Ishikawa (cell line): ENCODE results near the gene ERVMER34-1.

Experiments used
- CEBPB ChIP-seq: IDR thresholded peaks from 2 replicates; pipeline ENCODE4 v1.6.1; 2012
- CREB1 ChIP-seq: IDR thresholded peaks from 2 replicates; pipeline ENCODE4 v1.6.1; 2012; ENCODE audit warnings: low read depth
- EGR1 ChIP-seq: IDR thresholded peaks from 2 replicates; pipeline ENCODE4 v1.6.1; 2012
- EP300 ChIP-seq: IDR thresholded peaks from 2 replicates; pipeline ENCODE4 v1.6.1; 2012; ENCODE audit warnings: borderline replicate concordance
- FOXM1 ChIP-seq: IDR thresholded peaks from 2 replicates; pipeline ENCODE4 v1.6.1; 2012; ENCODE audit warnings: low read depth, borderline replicate concordance
- NFIC ChIP-seq: IDR thresholded peaks from 2 replicates; pipeline ENCODE4 v1.6.1; 2012
- RAD21 ChIP-seq: IDR thresholded peaks from 2 replicates; pipeline ENCODE4 v1.6.1; 2012; ENCODE audit warnings: low read depth
- TAF1 ChIP-seq: IDR thresholded peaks from 2 replicates; pipeline ENCODE4 v1.6.1; 2012; ENCODE audit warnings: low read depth, mild to moderate bottlenecking
- TCF12 ChIP-seq: IDR thresholded peaks from 2 replicates; pipeline ENCODE4 v1.6.1; 2012; ENCODE audit warnings: low read depth
- TEAD4 ChIP-seq: IDR thresholded peaks from 2 replicates; pipeline ENCODE4 v1.6.1; 2012
- YY1 ChIP-seq: IDR thresholded peaks from 2 replicates; pipeline ENCODE4 v1.6.1; 2012; ENCODE audit warnings: low read depth
- ZBTB7A ChIP-seq: IDR thresholded peaks from 2 replicates; pipeline ENCODE4 v1.6.1; 2012; ENCODE audit warnings: low read depth
- TF ChIP-seq, protein P1 (sequence below): IDR thresholded peaks from 2 replicates; pipeline ENCODE4 v1.6.1; 2012; ENCODE audit warnings: low read depth, mild to moderate bottlenecking
- TF ChIP-seq, protein P2 (sequence below): IDR thresholded peaks from 2 replicates; pipeline ENCODE4 v1.6.1; 2012
- TF ChIP-seq, protein P3 (sequence below): IDR thresholded peaks from 2 replicates; pipeline ENCODE4 v1.6.1; 2012

Gene ERVMER34-1

DNA sequence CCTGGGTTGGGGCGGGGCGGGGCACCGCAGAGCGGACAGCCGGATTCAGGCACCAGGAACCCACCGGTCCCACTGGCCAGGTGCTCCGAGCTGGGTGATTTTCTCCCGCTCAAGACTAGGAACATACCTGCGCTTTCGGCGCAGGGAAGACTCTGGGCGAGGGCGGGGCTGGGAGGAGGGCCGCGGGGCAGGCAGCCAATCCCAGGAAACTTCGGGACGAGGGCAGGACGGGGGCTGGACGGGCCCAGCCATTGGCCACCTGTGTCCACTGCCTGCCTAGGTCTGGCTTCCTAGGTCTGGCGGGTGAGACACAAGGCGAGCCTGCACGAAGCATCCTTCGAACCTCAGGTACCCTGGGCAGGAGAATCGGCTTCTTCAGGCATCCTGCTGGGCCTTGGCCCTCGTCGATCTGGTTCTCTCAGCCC lies 274 bp upstream of the ERVMER34-1 start:
- 0 out of 2 replicates have a peak, but pooled peaks have one; percentile 43 for TF ChIP-seq TAF1
- 0 out of 2 replicates have a peak, but pooled peaks have one; percentile 26 for TF ChIP-seq TEAD4
- TF ChIP-seq, protein P1, sequence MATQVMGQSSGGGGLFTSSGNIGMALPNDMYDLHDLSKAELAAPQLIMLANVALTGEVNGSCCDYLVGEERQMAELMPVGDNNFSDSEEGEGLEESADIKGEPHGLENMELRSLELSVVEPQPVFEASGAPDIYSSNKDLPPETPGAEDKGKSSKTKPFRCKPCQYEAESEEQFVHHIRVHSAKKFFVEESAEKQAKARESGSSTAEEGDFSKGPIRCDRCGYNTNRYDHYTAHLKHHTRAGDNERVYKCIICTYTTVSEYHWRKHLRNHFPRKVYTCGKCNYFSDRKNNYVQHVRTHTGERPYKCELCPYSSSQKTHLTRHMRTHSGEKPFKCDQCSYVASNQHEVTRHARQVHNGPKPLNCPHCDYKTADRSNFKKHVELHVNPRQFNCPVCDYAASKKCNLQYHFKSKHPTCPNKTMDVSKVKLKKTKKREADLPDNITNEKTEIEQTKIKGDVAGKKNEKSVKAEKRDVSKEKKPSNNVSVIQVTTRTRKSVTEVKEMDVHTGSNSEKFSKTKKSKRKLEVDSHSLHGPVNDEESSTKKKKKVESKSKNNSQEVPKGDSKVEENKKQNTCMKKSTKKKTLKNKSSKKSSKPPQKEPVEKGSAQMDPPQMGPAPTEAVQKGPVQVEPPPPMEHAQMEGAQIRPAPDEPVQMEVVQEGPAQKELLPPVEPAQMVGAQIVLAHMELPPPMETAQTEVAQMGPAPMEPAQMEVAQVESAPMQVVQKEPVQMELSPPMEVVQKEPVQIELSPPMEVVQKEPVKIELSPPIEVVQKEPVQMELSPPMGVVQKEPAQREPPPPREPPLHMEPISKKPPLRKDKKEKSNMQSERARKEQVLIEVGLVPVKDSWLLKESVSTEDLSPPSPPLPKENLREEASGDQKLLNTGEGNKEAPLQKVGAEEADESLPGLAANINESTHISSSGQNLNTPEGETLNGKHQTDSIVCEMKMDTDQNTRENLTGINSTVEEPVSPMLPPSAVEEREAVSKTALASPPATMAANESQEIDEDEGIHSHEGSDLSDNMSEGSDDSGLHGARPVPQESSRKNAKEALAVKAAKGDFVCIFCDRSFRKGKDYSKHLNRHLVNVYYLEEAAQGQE, result no peak
- TF ChIP-seq ZBTB7A, result 0 out of 2 replicates have a peak, but pooled peaks have one; percentile 23
- TF ChIP-seq, protein P2, sequence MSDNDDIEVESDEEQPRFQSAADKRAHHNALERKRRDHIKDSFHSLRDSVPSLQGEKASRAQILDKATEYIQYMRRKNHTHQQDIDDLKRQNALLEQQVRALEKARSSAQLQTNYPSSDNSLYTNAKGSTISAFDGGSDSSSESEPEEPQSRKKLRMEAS, result peak; percentile 98
- no peak for TF ChIP-seq CEBPB
- TF ChIP-seq, protein P3, sequence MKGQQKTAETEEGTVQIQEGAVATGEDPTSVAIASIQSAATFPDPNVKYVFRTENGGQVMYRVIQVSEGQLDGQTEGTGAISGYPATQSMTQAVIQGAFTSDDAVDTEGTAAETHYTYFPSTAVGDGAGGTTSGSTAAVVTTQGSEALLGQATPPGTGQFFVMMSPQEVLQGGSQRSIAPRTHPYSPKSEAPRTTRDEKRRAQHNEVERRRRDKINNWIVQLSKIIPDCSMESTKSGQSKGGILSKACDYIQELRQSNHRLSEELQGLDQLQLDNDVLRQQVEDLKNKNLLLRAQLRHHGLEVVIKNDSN, result 0 out of 2 replicates have a peak, but pooled peaks have one; percentile 3

DNA sequence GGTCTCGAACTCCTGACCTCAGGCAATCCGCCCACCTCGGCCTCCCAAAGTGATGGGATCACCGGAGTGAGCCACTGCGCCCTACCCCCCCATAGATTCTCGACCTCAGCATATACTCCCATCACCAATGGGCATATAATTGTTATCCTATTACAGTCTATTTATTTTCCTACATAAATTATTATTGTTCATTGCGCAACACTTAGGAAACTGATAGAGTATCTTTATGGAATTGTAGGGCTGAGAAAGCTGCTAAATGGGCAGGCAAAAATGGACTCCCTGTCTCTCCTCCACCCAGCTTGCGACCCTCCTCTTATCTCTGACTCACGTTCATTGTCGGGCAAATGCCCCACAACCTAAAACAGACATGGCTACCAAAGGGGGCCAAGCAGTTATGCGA lies 1.0 kb downstream of the ERVMER34-1 start:
- TF ChIP-seq CEBPB (peak; percentile 81), EP300 (no peak)
- TF ChIP-seq, protein P2, result no peak

DNA sequence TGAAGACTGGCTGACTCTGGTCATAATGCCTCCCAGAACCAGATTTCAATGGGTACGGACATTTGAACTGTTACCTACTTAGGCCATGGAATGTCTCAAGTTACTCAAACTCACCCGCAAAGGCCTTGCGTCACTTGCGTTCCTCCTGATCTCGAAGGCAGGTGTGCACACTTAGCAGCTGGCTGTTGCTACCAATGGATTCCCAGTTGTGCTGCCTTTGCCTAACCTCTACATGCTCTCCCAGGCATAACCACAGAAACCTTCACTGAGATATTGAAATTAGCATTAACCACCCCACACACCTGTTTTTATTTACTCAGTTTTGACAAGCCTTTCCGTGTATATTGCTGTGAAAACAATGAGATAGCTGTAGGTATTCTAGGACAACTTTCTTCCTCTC lies 2.8 kb downstream of the ERVMER34-1 start:
- TF ChIP-seq FOXM1 (no peak), NFIC (no peak), TAF1 (no peak), RAD21 (no peak), YY1 (no peak), EP300 (no peak), CEBPB (no peak), TEAD4 (no peak), EGR1 (no peak), CREB1 (no peak)
- TF ChIP-seq, protein P2, result no peak

DNA sequence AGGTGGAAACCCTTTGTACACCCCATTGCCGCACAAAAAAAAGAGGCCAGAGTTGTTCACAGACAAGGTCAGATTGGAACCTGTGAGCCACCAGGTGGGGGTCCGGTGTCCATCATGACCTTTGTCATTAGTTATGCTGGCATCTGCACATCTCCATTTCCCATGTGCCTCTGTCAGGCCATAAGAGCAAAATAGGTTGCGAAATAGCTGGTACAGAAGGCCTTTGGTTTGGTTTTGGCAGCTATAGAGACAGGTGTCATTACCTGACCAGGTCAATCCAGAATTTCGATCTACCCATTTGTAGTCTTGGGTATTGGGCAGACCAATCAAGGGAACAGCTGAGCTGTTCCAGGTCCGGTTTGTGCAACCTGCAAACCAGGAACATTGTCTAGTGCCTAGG lies 6.6 kb downstream of the ERVMER34-1 start:
- TF ChIP-seq EGR1, result no peak
- peak; percentile 68 for TF ChIP-seq CEBPB

DNA sequence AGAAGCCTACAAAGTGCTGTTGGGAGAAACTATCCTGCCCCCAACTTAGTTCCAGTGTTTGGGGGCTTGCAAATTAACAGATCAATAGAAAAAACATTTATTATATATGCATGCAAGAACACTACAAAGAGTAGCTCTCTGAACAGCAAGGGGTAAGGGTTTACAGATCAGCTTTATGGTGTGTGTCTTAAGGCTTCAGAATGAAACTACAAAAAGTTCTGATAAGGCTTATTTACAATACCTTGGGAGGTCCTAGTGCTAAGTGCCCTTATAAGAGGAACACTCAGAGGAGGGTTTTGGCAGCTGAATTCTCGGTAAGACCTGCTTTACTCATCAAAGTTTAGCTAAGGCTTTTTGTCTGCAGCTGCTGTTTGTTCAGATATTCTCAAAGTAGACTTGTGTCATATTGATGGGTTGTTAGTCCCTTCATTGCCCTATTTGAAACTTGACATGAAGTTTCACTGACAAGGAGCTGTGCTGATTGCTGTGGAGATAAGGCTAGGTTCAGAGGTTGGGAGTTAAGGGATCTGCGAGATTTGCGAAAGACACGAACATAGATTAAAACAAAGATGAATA lies 7.7 kb downstream of the ERVMER34-1 start:
- TF ChIP-seq CREB1, result no peak
- TF ChIP-seq TCF12, result no peak
- TF ChIP-seq RAD21, result no peak
- no peak for TF ChIP-seq ZBTB7A

DNA sequence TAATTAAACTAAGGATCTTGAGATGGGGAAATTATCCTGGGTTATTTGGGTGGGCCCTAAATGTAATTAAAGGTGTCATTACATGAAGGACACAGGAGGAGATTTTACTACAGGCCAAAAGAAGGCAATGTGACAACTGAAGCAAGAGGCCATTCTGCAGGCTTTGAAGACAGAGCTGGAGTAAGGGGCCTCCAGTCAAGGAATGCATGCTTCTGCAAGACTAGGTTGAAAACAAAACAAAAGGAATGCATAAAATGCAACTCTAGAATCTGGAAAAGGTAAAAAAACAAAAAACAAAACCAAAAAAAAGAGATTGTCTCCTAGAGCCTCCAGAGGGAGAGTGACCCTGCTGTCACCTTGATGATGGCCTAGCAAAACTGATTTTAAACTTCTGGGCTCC lies 21.6 kb downstream of the ERVMER34-1 start:
- TF ChIP-seq, protein P1, result no peak

DNA sequence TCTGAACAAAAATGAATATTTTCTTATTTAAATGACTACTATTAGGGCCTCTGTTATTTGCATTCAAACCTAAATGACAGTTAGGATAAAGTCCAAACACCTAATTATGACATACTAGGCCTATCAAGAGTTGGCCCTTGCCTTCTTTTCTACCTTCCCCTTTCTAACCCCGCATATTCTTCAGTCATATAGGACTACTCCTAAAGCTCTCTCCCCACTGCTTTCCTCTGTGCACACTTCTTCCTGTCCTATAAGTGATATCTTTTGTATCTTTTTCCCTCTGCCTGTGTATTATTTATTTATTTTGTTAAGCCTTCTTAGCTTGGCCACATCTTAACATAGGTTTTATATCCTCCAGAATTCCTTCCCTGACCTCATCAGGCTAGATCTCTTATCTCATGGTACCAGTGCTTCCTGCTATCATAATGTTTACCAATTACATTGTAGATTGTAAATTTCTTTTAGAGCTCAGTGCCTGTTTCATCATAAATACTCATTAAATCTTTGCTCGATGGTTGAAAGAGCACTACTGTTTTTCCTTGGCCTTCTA lies 22.5 kb downstream of the ERVMER34-1 start:
- TF ChIP-seq CREB1 (no peak), NFIC (no peak), TEAD4 (no peak), EGR1 (no peak)
